Breast epithelium (tissue), 3 donors: ENCODE results near the gene CCIN.

Source experiments
- POLR2A ChIP-seq: fragments of 450-650 bp; IDR thresholded peaks from one replicate; pipeline ENCODE4 v1.6.1; 2016; ENCODE audit warnings: antibody characterized with exemption, mild to moderate bottlenecking, moderate library complexity
- POLR2AphosphoS5 ChIP-seq, 3 donors: sonication (generic); formaldehyde crosslinking; IDR thresholded peaks; one replicate each; pipeline ENCODE4 v1.6.1; 2017; ENCODE audit warnings: antibody characterized with exemption in 3 of 3
- TF ChIP-seq, protein P1 (sequence below), 3 donors: fragments of 450-650 bp; IDR thresholded peaks; one replicate each; pipeline ENCODE4 v1.5.1; 2016 to 2017; ENCODE audit warnings: antibody characterized with exemption in 3 of 3, mild to moderate bottlenecking in 3 of 3, moderate library complexity in 3 of 3

DNA sequence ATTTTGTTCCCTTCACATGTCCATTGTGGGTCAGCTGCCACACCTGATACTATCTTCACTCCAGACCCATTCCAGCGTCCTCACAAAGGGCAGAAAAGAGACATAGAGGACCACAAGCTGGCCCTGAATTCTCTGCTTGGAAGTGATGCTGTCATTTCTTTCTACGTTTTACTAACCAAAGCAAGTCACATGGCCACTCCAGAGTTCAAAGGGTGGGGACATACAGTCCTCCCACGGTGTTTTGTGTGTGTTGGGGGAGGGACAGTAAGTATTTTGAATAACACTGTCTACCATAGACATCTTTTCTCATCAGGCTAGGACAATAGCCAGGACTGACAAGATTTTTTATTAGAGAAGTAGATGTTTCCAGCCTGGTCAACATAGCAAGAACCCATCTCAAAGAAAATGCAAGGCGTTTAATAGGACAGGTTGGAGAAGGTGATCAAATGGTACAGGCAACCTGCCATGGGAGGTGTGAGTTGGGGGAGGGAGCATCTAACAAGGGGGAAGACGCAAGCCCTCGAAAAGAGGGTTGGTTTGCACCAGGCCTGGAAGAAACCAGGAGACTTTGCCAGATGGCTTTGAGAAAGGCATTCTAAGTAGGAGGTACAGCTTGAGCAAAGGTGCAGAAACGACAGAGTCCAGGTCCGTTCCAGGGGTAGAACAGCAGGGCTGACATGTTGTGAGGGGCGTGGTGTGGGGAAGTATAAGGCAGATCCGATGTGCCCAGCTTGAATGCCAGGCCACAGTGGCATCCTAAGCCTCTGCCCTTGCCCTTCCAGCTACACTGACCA, 43.9 kb upstream of the CCIN start:
- TF ChIP-seq, protein P1, sequence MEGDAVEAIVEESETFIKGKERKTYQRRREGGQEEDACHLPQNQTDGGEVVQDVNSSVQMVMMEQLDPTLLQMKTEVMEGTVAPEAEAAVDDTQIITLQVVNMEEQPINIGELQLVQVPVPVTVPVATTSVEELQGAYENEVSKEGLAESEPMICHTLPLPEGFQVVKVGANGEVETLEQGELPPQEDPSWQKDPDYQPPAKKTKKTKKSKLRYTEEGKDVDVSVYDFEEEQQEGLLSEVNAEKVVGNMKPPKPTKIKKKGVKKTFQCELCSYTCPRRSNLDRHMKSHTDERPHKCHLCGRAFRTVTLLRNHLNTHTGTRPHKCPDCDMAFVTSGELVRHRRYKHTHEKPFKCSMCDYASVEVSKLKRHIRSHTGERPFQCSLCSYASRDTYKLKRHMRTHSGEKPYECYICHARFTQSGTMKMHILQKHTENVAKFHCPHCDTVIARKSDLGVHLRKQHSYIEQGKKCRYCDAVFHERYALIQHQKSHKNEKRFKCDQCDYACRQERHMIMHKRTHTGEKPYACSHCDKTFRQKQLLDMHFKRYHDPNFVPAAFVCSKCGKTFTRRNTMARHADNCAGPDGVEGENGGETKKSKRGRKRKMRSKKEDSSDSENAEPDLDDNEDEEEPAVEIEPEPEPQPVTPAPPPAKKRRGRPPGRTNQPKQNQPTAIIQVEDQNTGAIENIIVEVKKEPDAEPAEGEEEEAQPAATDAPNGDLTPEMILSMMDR (IDR thresholded peaks at IDR 0.05): no peak
- TF ChIP-seq POLR2AphosphoS5 (IDR thresholded peaks at IDR 0.05) (no peak), POLR2A (no peak)
